ENCODE results near the gene ITIH2. TPM values are rescaled to one million over a fixed set of nuclear protein-coding genes. Genes with fewer than 3 reads are reported as not detected.
"Not testable (repeated sequence)": the region's sequence is repeated elsewhere in the genome, so short reads cannot be mapped to it uniquely, and the experiment has no call there.

The ITIH2 gene
- total RNA-seq, 2 experiments from 2014 or later: not detected

- no peak overlapping the region for H3K4me3 Mint-ChIP-seq
- POLR2A ChIA-PET: interaction anchor here (1.3 kb wide), 1 partner anchor 11 kb away, joined by 3 read pairs; no protein-coding TSS in a partner anchor
- DNase-seq: no peak
- CTCF ChIA-PET: interaction anchor here (0.9 to 2.8 kb wide), 4 partner anchors 20 to 825 kb away, joined by 3 to 12 read pairs (median 5); no protein-coding TSS in a partner anchor
- no peaks in the 10 kb centered on the region for H3K4me1 Mint-ChIP-seq (ENCODE audit: low read depth)
- H3K27me3 Mint-ChIP-seq: peaks cover 17% of the 10 kb centered on the region
- no peaks in the 10 kb centered on the region for H3K9me3 Mint-ChIP-seq
- H3K27ac Mint-ChIP-seq: no peak overlapping the region
- no peak for ATAC-seq
- TF ChIP-seq CTCF (IDR thresholded peaks at IDR 0.05): no peak
- intact Hi-C loops (cut with micrococcal nuclease): no loop called here
- H3K36me3 Mint-ChIP-seq (ENCODE audit: low read depth): no peaks in the 10 kb centered on the region
Observed at GRCh38 chr10:7707858-7708622, 4.9 kb downstream of the ITIH2 start.

DNA sequence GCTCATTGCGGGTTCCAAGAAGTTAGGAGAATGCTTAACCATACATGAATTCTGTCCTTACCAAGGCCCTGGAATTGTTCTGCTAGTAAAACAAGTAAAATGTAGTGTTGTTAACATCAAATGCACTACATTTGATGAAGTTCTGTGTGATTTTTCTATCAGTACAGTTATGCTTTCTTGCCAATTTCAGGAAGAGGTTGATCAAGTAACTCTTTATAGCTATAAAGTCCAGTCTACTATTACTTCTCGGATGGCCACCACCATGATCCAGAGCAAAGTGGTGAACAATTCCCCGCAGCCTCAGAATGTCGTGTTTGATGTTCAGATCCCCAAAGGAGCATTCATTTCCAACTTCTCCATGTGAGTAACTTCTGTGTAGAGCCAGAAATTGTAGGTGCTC lies 5.7 kb downstream of the ITIH2 start:
- ATAC-seq: no peak
- CTCF ChIA-PET: interaction anchor here (0.9 to 2.8 kb wide), 3 partner anchors 21 to 183 kb away, joined by 4 to 12 read pairs (median 6); no protein-coding TSS in a partner anchor
- intact Hi-C loops (cut with micrococcal nuclease): no loop called here
- H3K9me3 Mint-ChIP-seq: no peaks in the 10 kb centered on the region
- peaks cover 15% of the 10 kb centered on the region for H3K27me3 Mint-ChIP-seq
- H3K4me1 Mint-ChIP-seq (ENCODE audit: low read depth): no peaks in the 10 kb centered on the region
- H3K27ac Mint-ChIP-seq: no peak overlapping the region
- DNase-seq: no peak
- no peaks in the 10 kb centered on the region for H3K36me3 Mint-ChIP-seq (ENCODE audit: low read depth)
- POLR2A ChIA-PET: interaction anchor here (1.3 kb wide), 1 partner anchor 10 kb away, joined by 3 read pairs; no protein-coding TSS in a partner anchor
- no peak for TF ChIP-seq CTCF (IDR thresholded peaks at IDR 0.05)
- H3K4me3 Mint-ChIP-seq: no peak overlapping the region

DNA sequence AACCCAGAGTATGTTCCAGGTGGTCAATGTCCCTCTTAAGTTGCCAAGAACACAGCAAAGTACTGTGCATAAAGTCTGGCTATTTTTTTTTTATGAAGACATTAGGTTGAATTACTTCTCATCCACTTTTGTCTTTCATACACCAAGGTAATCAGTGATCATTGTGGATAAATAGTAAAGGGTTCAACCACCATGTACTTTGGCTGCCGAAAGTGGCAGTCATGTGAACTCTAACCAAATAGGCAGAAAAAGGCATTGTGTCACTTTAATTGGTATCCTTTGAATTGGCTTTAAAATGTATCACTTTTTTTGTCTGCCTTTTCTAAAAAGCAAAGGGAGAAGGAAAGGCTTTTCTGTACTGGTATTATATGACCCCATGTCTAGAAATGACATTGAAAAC lies 7.3 kb downstream of the ITIH2 start:
- H3K9me3 Mint-ChIP-seq: no peaks in the 10 kb centered on the region
- POLR2A ChIA-PET: no interaction called here
- H3K27me3 Mint-ChIP-seq: peaks cover 8% of the 10 kb centered on the region
- ATAC-seq (no peak), DNase-seq (no peak)
- no peak for TF ChIP-seq CTCF (IDR thresholded peaks at IDR 0.05)
- CTCF ChIA-PET: no interaction called here
- intact Hi-C loops (cut with micrococcal nuclease): no loop called here
- H3K36me3 Mint-ChIP-seq (ENCODE audit: low read depth): no peaks in the 10 kb centered on the region
- no peak overlapping the region for H3K27ac Mint-ChIP-seq
- H3K4me1 Mint-ChIP-seq (ENCODE audit: low read depth): no peaks in the 10 kb centered on the region
- no peak overlapping the region for H3K4me3 Mint-ChIP-seq

DNA sequence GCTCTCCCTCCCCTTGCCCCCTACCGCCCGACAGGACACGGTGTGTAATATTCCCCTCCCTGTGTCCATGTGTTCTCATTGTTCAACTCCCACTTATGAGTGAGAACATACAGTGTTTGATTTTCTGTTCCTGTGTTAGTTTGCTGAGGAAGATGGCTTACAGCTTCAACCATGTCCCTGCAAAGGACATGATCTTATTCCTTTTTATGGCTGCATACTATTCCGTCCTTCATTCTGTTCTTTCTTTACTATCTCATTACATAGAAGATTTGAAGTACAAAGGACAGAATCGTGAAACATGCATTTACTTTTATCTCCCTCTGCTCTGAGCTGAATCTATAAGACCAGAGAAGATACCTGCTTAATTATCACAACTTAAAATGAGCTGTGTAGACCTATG lies 8.0 kb downstream of the ITIH2 start:
- H3K4me1 Mint-ChIP-seq (ENCODE audit: low read depth); H3K36me3 Mint-ChIP-seq (ENCODE audit: low read depth); DNase-seq; H3K27me3 Mint-ChIP-seq; H3K4me3 Mint-ChIP-seq; H3K9me3 Mint-ChIP-seq; CTCF ChIA-PET; H3K27ac Mint-ChIP-seq; intact Hi-C loops (cut with micrococcal nuclease); ATAC-seq; POLR2A ChIA-PET: not testable (repeated sequence)

GRCh38 chr10:7715515-7715914 lies 12.4 kb downstream of the ITIH2 start:
- intact Hi-C loops (cut with micrococcal nuclease): no loop called here
- Mint-ChIP-seq H3K27me3 (peaks cover 9% of the 10 kb centered on the region), H3K4me1 (ENCODE audit: low read depth) (no peaks in the 10 kb centered on the region), H3K4me3 (no peak overlapping the region), H3K36me3 (ENCODE audit: low read depth) (no peaks in the 10 kb centered on the region), H3K27ac (no peak overlapping the region), H3K9me3 (no peaks in the 10 kb centered on the region)
- no peak for TF ChIP-seq CTCF (IDR thresholded peaks at IDR 0.05)
- no peak for DNase-seq
- ChIA-PET CTCF (no interaction called here), POLR2A (no interaction called here)
- no peak for ATAC-seq

All from activated CD8-positive, alpha-beta T cell treated with anti-CD3 and anti-CD28 coated beads for 36 hours (primary cell).